ENCODE measurements around the gene CFAP210.

DNA sequence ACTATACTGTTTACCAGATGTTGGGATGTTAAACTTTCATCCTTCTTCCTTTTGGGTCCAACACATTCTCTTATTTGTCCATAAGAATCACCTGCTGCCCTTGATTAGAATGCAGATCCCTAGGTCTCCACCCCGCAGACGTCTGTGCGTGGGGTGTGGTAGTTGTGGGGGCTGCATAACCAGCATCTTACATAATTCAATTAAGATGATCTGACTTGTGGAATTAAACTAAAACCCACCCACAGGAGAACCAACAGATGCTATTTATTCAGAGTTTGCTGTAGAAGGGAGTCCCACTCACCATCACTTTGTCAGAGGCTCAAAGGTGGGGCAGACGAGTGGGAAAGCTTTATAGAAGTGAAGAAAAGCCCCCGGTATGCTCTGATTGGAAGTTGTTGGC, 37.9 kb upstream of the CFAP210 start:
- TF ChIP-seq EZH2 (optimal IDR thresholded peaks at IDR 0.05; ENCODE audit: low read depth, low read length): no peak
- TF ChIP-seq, protein P1, sequence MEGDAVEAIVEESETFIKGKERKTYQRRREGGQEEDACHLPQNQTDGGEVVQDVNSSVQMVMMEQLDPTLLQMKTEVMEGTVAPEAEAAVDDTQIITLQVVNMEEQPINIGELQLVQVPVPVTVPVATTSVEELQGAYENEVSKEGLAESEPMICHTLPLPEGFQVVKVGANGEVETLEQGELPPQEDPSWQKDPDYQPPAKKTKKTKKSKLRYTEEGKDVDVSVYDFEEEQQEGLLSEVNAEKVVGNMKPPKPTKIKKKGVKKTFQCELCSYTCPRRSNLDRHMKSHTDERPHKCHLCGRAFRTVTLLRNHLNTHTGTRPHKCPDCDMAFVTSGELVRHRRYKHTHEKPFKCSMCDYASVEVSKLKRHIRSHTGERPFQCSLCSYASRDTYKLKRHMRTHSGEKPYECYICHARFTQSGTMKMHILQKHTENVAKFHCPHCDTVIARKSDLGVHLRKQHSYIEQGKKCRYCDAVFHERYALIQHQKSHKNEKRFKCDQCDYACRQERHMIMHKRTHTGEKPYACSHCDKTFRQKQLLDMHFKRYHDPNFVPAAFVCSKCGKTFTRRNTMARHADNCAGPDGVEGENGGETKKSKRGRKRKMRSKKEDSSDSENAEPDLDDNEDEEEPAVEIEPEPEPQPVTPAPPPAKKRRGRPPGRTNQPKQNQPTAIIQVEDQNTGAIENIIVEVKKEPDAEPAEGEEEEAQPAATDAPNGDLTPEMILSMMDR (IDR thresholded peaks at IDR 0.05; ENCODE audit: low read length): no peak

Measured in MM.1S (cell line).